Activated gamma-delta T cell (primary cell): ENCODE data around the gene TMEM229A.
"Not testable (repeated sequence)": the region's sequence is repeated elsewhere in the genome, so short reads cannot be mapped to it uniquely, and the experiment has no call there.

Source experiments
- DNase-seq: peaks from one replicate; lab custom pipeline; 2025; lab: John Stamatoyannopoulos, UW

TMEM229A gene

GRCh38 chr7:124033095-124033806 is 384 bp upstream of the TMEM229A start:
- DNase-seq = no peak

GRCh38 chr7:124031919-124032318 is 948 bp downstream of the TMEM229A start:
- no peak for DNase-seq

- no peak for DNase-seq
Observed at GRCh38 chr7:124031406-124031805, 1.5 kb downstream of the TMEM229A start.

- DNase-seq = no peak
Observed at GRCh38 chr7:124030964-124031363, 1.9 kb downstream of the TMEM229A start.

- DNase-seq = no peak
Observed at GRCh38 chr7:124029396-124030188, 3.3 kb downstream of the TMEM229A start.

GRCh38 chr7:124027236-124027635 is 5.6 kb downstream of the TMEM229A start:
- no peak for DNase-seq

GRCh38 chr7:124024329-124024728 is 8.5 kb downstream of the TMEM229A start:
- DNase-seq = not testable (repeated sequence)

GRCh38 chr7:124022551-124022950 is 10.3 kb downstream of the TMEM229A start:
- DNase-seq = no peak

- no peak for DNase-seq
Observed at GRCh38 chr7:124020060-124020459, 12.8 kb downstream of the TMEM229A start.

GRCh38 chr7:124013306-124013705 is 19.6 kb downstream of the TMEM229A start:
- DNase-seq = no peak

- DNase-seq = no peak
Observed at GRCh38 chr7:124012864-124013263, 20.0 kb downstream of the TMEM229A start.

- no peak for DNase-seq
Observed at GRCh38 chr7:124009321-124009720, 23.5 kb downstream of the TMEM229A start.

GRCh38 chr7:124008296-124008695 is 24.6 kb downstream of the TMEM229A start:
- not testable (repeated sequence) for DNase-seq

- DNase-seq = no peak
Observed at GRCh38 chr7:123999703-124000102, 33.2 kb downstream of the TMEM229A start.

GRCh38 chr7:123998921-123999320 is 33.9 kb downstream of the TMEM229A start:
- no peak for DNase-seq

- no peak for DNase-seq
Observed at GRCh38 chr7:123996327-123996625, 36.6 kb downstream of the TMEM229A start.

- DNase-seq = no peak
Observed at GRCh38 chr7:123995617-123996326, 37.1 kb downstream of the TMEM229A start.

- DNase-seq = no peak
Observed at GRCh38 chr7:123994449-123994848, 38.4 kb downstream of the TMEM229A start.

GRCh38 chr7:123993996-123994395 is 38.9 kb downstream of the TMEM229A start:
- DNase-seq = no peak

- no peak for DNase-seq
Observed at GRCh38 chr7:123992913-123993518, 39.9 kb downstream of the TMEM229A start.

- DNase-seq = no peak
Observed at GRCh38 chr7:123987445-123987844, 45.4 kb downstream of the TMEM229A start.
